Type B pancreatic cell (in vitro differentiated cells): ENCODE data around the gene KASH5. TPM values are rescaled to one million over a fixed set of nuclear protein-coding genes. Genes with fewer than 3 reads are reported as not detected.

Source experiments
- DNase-seq: peaks from one replicate; pipeline ENCODE4 v3.0.0; 2021; ENCODE audit warnings: mixed read lengths; ENCODE audit not compliant: unreplicated experiment; ENCODE audit errors: extremely low spot score
- H3K27ac Mint-ChIP-seq: 2 replicates; pipeline ENCODE4 v1.8.0; 2021; ENCODE audit warnings: mild to moderate bottlenecking, mixed read lengths
- H3K27me3 Mint-ChIP-seq: 2 replicates; pipeline ENCODE4 v1.8.0; 2021; ENCODE audit warnings: mixed read lengths
- H3K36me3 Mint-ChIP-seq: 2 replicates; pipeline ENCODE4 v1.8.0; 2021; ENCODE audit warnings: mixed read lengths
- H3K4me1 Mint-ChIP-seq: one replicate; pipeline ENCODE4 v1.8.0; 2021; ENCODE audit warnings: mixed read lengths; ENCODE audit not compliant: unreplicated experiment
- H3K4me3 Mint-ChIP-seq: 2 replicates; pipeline ENCODE4 v1.8.0; 2021; ENCODE audit warnings: mild to moderate bottlenecking, mixed read lengths
- H3K9me3 Mint-ChIP-seq: 2 replicates; pipeline ENCODE4 v1.8.0; 2021; ENCODE audit warnings: mixed read lengths
- total RNA-seq: library from RNA; stranded (reverse); gene quantifications from 2 replicates; pipeline ENCODE4 v1.2.1, GENCODE V29; 2021; ENCODE audit warnings: low replicate concordance
- TF ChIP-seq, protein P1 (sequence below): fragments of 200-600 bp; sonication (generic); conservative IDR thresholded peaks from 2 replicates; pipeline ENCODE4 v1.5.0; 2021; ENCODE audit warnings: antibody characterized with exemption, mild to moderate bottlenecking

KASH5 gene
- total RNA-seq, 1 donor from 2014 or later: not detected

GRCh38 chr19:49389406-49389805 lies 1.4 kb downstream of the KASH5 start:
- no peaks in the 10 kb centered on the region for H3K36me3 Mint-ChIP-seq
- H3K4me1 Mint-ChIP-seq: peaks cover 4% of the 10 kb centered on the region
- no peaks in the 10 kb centered on the region for H3K9me3 Mint-ChIP-seq
- H3K27ac Mint-ChIP-seq: no peak overlapping the region
- no peak overlapping the region for H3K4me3 Mint-ChIP-seq
- DNase-seq: no peak
- TF ChIP-seq, protein P1, sequence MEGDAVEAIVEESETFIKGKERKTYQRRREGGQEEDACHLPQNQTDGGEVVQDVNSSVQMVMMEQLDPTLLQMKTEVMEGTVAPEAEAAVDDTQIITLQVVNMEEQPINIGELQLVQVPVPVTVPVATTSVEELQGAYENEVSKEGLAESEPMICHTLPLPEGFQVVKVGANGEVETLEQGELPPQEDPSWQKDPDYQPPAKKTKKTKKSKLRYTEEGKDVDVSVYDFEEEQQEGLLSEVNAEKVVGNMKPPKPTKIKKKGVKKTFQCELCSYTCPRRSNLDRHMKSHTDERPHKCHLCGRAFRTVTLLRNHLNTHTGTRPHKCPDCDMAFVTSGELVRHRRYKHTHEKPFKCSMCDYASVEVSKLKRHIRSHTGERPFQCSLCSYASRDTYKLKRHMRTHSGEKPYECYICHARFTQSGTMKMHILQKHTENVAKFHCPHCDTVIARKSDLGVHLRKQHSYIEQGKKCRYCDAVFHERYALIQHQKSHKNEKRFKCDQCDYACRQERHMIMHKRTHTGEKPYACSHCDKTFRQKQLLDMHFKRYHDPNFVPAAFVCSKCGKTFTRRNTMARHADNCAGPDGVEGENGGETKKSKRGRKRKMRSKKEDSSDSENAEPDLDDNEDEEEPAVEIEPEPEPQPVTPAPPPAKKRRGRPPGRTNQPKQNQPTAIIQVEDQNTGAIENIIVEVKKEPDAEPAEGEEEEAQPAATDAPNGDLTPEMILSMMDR: no peak
- peaks cover 24% of the 10 kb centered on the region for H3K27me3 Mint-ChIP-seq

- Mint-ChIP-seq H3K4me1 (peaks cover 4% of the 10 kb centered on the region), H3K4me3 (no peak overlapping the region), H3K9me3 (no peaks in the 10 kb centered on the region), H3K36me3 (no peaks in the 10 kb centered on the region), H3K27me3 (peaks cover 26% of the 10 kb centered on the region), H3K27ac (no peak overlapping the region)
- DNase-seq: no peak
- TF ChIP-seq, protein P1: no peak
Measured at GRCh38 chr19:49390131-49390928, 2.3 kb downstream of the KASH5 start.

GRCh38 chr19:49390929-49391359 lies 2.9 kb downstream of the KASH5 start:
- DNase-seq: no peak
- TF ChIP-seq, protein P1: no peak

DNA sequence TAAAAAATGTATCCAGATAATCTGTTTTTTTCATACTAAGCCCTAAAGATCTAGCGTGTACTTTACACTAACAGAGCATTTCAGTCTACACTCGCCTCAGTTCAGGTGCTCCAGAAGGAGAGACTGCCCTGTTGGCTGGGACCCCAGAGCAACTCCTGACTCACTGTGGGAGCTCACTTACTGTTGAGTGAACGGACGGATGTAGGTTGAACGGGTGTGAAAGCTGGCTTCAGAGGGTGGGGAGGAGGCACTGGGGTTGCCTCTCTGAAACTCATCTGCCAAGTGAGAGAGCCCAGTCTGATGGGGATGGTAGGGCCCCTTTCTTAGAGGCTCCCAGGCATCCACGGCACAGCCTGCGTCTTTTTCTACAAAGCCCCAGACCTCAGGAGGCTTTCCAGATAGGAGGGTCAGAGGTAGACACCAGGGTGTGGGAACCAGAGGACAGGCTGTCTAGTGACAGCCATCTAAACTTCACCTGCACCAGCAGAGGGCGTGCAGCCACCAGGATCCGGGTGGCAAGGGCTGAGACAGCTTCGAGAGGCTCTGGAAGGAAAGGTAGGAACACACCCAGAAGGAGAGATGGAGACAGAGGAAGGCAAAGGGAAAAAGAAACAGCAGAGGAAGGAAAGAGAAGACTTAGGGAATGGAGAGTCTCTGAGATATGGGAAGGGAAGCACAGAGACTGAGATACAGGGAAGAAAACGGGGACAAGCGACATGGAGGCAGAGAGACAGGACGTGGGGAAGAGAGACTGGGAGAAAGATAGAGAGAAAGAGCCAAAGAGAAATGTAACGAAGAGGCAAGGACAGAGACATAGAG lies 3.7 kb downstream of the KASH5 start:
- Mint-ChIP-seq H3K36me3 (no peaks in the 10 kb centered on the region), H3K27ac (no peak overlapping the region), H3K4me3 (no peak overlapping the region), H3K27me3 (peaks cover 26% of the 10 kb centered on the region), H3K9me3 (no peaks in the 10 kb centered on the region), H3K4me1 (peaks cover 4% of the 10 kb centered on the region)
- TF ChIP-seq, protein P1: peak; percentile 92
- DNase-seq: no peak

More at GRCh38 chr19:49390929-49391359, 2.9 kb downstream of the KASH5 start:
- H3K36me3 Mint-ChIP-seq: no peaks in the 10 kb centered on the region
- no peak overlapping the region for H3K27ac Mint-ChIP-seq
- H3K27me3 Mint-ChIP-seq: peaks cover 26% of the 10 kb centered on the region
- no peak overlapping the region for H3K4me3 Mint-ChIP-seq
- peaks cover 4% of the 10 kb centered on the region for H3K4me1 Mint-ChIP-seq
- no peaks in the 10 kb centered on the region for H3K9me3 Mint-ChIP-seq

- no peak overlapping the region for H3K27ac Mint-ChIP-seq
- TF ChIP-seq, protein P1: no peak
- H3K27me3 Mint-ChIP-seq: peaks cover 28% of the 10 kb centered on the region
- no peak for DNase-seq
- no peak overlapping the region for H3K4me3 Mint-ChIP-seq
- H3K9me3 Mint-ChIP-seq: no peaks in the 10 kb centered on the region
- no peaks in the 10 kb centered on the region for H3K36me3 Mint-ChIP-seq
- peaks cover 14% of the 10 kb centered on the region for H3K4me1 Mint-ChIP-seq
Measured at GRCh38 chr19:49393881-49394280, 5.8 kb downstream of the KASH5 start.
